Gastroesophageal sphincter (tissue), 4 donors: ENCODE data around the gene PPP1R37. TPM values are rescaled to one million over a fixed set of nuclear protein-coding genes. Genes with fewer than 3 reads are reported as not detected.

ENCODE experiments used
- ATAC-seq: fragments of 150-250 bp; one replicate; pipeline ENCODE4 v1.9.1; 2016; ENCODE audit warnings: mild to moderate bottlenecking, moderate library complexity
- H3K27ac ChIP-seq, 4 donors: fragments of 200-600 bp; sonication (generic) in 3 of 4; 1 replicate in 3 of 4; 2 replicates in 1 of 4; pipeline ENCODE4 v1.5.1; 2016 to 2019
- H3K27me3 ChIP-seq: fragments of 200-600 bp; sonication (generic); one replicate; pipeline ENCODE4 v1.5.1; 2019
- H3K36me3 ChIP-seq, 2 donors: fragments of 200-600 bp; sonication (generic); one replicate each; pipeline ENCODE4 v1.5.1; 2019; ENCODE audit warnings: control low read depth in 1 of 2
- H3K4me1 ChIP-seq, 3 donors: fragments of 200-600 bp; sonication (generic); 1 replicate in 2 of 3; 2 replicates in 1 of 3; pipeline ENCODE4 v1.5.1; 2016 to 2019; ENCODE audit warnings: control low read depth in 2 of 3
- H3K4me3 ChIP-seq, 2 donors: fragments of 200-600 bp; sonication (generic); one replicate each; pipeline ENCODE4 v1.5.1; 2019; ENCODE audit warnings: mild to moderate bottlenecking in 1 of 2, moderate library complexity in 1 of 2
- H3K9me3 ChIP-seq, 3 donors: fragments of 200-600 bp; sonication (generic); one replicate each; pipeline ENCODE4 v1.5.1; 2017 to 2019; ENCODE audit warnings: control low read depth in 2 of 3
- CTCF ChIP-seq, 4 experiments: fragments of 200-600 bp in 2 of 4; fragments of 450-650 bp in 2 of 4; sonication (generic) in 1 of 4; IDR thresholded peaks; one replicate each; pipeline ENCODE4 v1.5.1; 2017 to 2019; ENCODE audit warnings: antibody characterized with exemption in 4 of 4, mild to moderate bottlenecking in 2 of 4, moderate library complexity in 2 of 4
- EP300 ChIP-seq: sonication (generic); formaldehyde crosslinking; IDR thresholded peaks from one replicate; pipeline ENCODE4 v1.6.1; 2017; ENCODE audit warnings: antibody characterized with exemption, mild to moderate bottlenecking
- POLR2A ChIP-seq, 2 donors: fragments of 450-650 bp; IDR thresholded peaks; one replicate each; pipeline ENCODE4 v1.6.1; 2017; ENCODE audit warnings: antibody characterized with exemption in 2 of 2, mild to moderate bottlenecking in 2 of 2, moderate library complexity in 1 of 2
- POLR2AphosphoS5 ChIP-seq: sonication (generic); formaldehyde crosslinking; IDR thresholded peaks from one replicate; pipeline ENCODE4 v1.6.1; 2017; ENCODE audit warnings: antibody characterized with exemption
- WGBS, 2 donors: methylation state at CpG; one replicate each; pipeline ENCODE4 v1.1.5; 2018; ENCODE audit warnings: low coverage in 1 of 2; 5-methylcytosine and 5-hydroxymethylcytosine counted together
- total RNA-seq, 4 donors: library from RNA; depleted of rRNA; stranded (reverse); fragments of >200 nt; gene quantifications; one replicate each; pipeline ENCODE4 v1.1.0, GENCODE V29; 2016

PPP1R37 gene
- total RNA-seq, 4 donors from 2014 or later = 22.6 to 51.4 (median 24.6) TPM

DNA sequence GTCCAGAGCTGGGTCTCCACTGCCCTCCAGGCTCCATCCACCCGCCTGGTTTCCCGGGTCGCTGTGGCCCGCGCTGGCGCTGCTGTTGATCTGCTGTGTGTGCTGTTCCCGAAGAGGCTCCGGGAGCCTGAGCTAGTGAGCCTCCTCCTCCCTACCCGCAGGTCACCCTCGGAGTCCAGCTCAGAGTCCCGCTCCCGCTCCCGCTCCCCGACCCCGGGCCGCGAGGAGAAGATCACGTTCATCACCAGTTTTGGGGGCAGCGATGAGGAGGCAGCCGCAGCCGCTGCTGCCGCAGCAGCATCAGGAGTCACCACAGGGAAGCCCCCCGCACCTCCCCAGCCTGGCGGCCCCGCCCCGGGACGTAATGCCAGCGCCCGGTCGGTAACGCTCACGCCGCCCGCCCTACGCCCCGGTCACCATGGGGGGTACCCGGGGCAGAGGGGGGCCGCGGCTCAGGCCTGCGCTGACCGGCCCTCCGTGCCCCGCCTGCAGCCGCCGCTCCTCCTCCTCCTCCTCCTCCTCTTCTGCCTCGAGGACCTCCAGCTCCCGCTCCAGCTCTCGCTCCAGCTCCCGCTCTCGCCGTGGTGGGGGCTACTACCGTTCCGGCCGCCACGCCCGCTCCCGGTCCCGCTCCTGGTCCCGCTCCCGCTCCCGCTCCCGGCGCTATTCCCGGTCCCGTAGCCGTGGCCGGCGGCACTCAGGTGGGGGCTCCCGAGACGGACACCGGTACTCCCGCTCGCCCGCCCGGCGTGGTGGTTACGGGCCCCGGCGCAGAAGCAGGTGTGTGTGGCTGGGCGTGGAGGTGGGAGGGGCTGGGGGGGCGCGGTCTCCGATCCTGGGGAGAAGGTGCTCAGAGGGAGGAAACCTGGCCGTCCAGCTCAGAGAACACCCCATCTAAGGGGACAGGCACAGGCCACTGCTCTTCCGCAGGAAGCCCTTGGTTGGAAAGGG, 28.9 kb upstream of the PPP1R37 start:
- no peak for ATAC-seq
- TF ChIP-seq CTCF (IDR thresholded peaks at IDR 0.05) (no peak), POLR2A (IDR thresholded peaks at IDR 0.05) (no peak), EP300 (no peak), POLR2AphosphoS5 (no peak)
- Histone ChIP-seq H3K4me1 (peaks cover 0 to 4% (median 0%) of the 10 kb centered on the region in 3 donors), H3K4me3 (no peak overlapping the region), H3K9me3 (no peaks in the 10 kb centered on the region), H3K36me3 (peaks cover 0 to 99% of the 10 kb centered on the region in 2 donors), H3K27ac (no peak overlapping the region), H3K27me3 (no peaks in the 10 kb centered on the region)
- WGBS, 2 donors = 94 to 100% methylated on average over 1 to 26 of the region's 85 CpGs

DNA sequence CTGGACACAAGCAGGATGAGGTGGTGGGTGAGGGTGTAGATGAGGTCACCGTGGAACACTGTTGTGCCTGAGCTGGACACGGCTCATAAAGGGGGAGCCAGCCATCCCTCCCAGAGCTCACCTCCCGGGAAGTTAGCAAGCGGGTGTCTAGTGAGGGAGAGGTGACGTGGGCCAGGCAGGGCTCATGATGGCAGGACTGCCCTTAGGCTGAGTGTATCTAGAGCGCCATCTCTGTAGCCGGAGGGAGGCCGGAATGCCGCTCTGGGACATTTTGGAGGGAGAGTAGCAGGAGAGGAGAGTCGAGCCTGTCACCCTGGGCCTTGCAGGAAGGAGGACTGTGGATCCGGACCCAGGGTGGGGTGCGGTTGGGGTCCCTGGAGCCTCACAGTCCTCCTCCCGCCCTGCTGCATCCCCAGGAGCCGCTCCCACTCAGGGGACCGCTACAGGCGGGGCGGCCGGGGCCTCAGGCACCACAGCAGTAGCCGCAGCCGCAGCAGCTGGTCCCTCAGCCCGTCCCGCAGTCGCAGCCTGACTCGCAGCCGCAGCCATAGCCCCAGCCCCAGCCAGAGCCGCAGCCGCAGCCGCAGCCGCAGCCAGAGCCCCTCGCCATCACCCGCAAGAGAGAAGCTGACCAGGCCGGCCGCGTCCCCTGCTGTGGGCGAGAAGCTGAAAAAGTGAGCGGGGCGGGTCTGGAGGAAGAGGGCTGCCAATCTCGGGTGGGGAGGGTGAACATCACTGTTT, 25.9 kb upstream of the PPP1R37 start:
- Histone ChIP-seq H3K4me3 (no peak overlapping the region), H3K4me1 (no peaks in the 10 kb centered on the region), H3K27me3 (no peaks in the 10 kb centered on the region), H3K36me3 (peaks cover 0 to 99% of the 10 kb centered on the region in 2 donors), H3K27ac (no peak overlapping the region), H3K9me3 (no peaks in the 10 kb centered on the region)
- ATAC-seq = no peak
- TF ChIP-seq CTCF (IDR thresholded peaks at IDR 0.05) (no peak), EP300 (no peak), POLR2AphosphoS5 (no peak), POLR2A (IDR thresholded peaks at IDR 0.05) (no peak)
- 80% methylated on average over 8 of the region's 38 CpGs; no CpG with 5 or more reads in 1 of the 2 donors for WGBS, 2 donors

DNA sequence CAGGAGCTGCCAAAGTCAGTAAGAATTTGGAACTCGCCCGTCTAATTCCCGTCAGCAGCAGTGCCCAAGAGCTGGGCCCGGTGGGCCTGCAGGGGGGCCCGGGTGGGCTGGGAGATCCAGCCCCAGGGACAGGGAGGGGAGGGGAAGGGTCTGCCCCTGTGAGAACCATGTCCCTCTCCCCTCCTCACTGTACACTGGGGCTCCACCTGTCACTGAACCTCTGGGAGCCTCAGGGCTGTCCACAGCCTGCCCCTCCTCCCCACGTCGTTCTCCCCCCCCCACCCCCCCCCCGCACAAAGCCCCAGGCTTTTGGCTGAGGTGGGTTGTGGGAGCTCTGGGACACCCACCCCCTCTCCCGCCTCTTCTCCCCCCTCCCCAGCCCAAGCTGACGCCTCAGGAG, 24.9 kb upstream of the PPP1R37 start:
- no peak for ATAC-seq
- TF ChIP-seq CTCF (IDR thresholded peaks at IDR 0.05) = no peak
- no peak for TF ChIP-seq POLR2A (IDR thresholded peaks at IDR 0.05)
- Histone ChIP-seq H3K4me1 (no peaks in the 10 kb centered on the region), H3K4me3 (no peak overlapping the region), H3K36me3 (peaks cover 0 to 92% of the 10 kb centered on the region in 2 donors), H3K27me3 (no peaks in the 10 kb centered on the region), H3K9me3 (no peaks in the 10 kb centered on the region), H3K27ac (no peak overlapping the region)
- WGBS, 2 donors = no CpG with 5 or more reads among the region's 10 CpGs

DNA sequence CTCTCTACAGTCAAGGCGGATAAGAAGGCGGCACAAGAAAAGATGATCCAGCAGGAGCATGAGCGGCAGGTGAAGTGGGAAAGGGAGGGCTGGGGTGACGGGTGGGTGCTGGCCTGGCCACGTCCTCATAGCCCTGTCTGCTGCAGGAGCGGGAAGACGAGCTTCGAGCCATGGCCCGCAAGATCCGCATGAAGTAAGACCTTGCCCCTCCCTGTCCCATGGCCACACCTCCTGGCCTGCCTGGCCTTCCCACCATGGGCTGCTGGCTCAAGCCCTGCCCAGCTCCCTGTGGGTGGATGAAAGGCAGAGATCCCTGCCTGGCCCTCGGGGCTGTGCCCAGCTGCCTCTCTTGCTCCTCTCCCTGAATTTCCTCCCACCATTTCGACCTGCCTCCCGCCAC, 23.9 kb upstream of the PPP1R37 start:
- Histone ChIP-seq H3K27me3 (no peaks in the 10 kb centered on the region), H3K27ac (no peak overlapping the region), H3K4me3 (no peak overlapping the region), H3K4me1 (no peaks in the 10 kb centered on the region), H3K36me3 (peaks cover 0 to 83% of the 10 kb centered on the region in 2 donors), H3K9me3 (no peaks in the 10 kb centered on the region)
- TF ChIP-seq POLR2A (IDR thresholded peaks at IDR 0.05) (no peak), POLR2AphosphoS5 (no peak)
- 40 to 86% methylated on average over 1 to 7 of the region's 13 CpGs for WGBS, 2 donors
- ATAC-seq = no peak

DNA sequence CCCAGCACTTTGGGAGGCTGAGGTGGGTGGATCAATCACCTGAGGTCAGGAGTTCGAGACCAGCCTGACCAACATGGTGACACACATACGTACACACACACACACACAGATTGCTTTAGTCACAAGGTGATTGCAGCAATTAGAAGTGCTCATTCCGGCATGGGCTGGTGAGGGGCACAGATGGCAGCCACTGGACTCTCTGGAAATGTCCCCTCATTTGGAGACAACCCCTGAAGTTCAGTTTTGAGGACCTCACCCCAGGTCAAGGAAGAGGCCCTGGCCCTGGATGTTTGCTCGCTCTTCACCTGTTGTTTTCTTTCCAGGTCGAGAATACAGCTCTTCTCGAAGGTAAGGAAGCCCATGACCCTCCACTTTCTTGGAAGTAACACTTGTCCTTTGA, 22.8 kb upstream of the PPP1R37 start:
- Histone ChIP-seq H3K27me3 (no peaks in the 10 kb centered on the region), H3K4me1 (peaks cover 0 to 7% (median 0%) of the 10 kb centered on the region in 3 donors), H3K4me3 (no peak overlapping the region), H3K9me3 (no peaks in the 10 kb centered on the region), H3K36me3 (peaks cover 0 to 71% of the 10 kb centered on the region in 2 donors), H3K27ac (no peak overlapping the region)
- TF ChIP-seq CTCF (IDR thresholded peaks at IDR 0.05) (no peak), POLR2AphosphoS5 (no peak), POLR2A (IDR thresholded peaks at IDR 0.05) (no peak), EP300 (no peak)
- ATAC-seq = no peak
- WGBS, 2 donors = 78% methylated on average over 4 of the region's 6 CpGs; no CpG with 5 or more reads in 1 of the 2 donors
